ENCODE measurements around the gene GNB5.
"Not testable (repeated sequence)": the region's sequence is repeated elsewhere in the genome, so short reads cannot be mapped to it uniquely, and the experiment has no call there.

Gene GNB5

DNA sequence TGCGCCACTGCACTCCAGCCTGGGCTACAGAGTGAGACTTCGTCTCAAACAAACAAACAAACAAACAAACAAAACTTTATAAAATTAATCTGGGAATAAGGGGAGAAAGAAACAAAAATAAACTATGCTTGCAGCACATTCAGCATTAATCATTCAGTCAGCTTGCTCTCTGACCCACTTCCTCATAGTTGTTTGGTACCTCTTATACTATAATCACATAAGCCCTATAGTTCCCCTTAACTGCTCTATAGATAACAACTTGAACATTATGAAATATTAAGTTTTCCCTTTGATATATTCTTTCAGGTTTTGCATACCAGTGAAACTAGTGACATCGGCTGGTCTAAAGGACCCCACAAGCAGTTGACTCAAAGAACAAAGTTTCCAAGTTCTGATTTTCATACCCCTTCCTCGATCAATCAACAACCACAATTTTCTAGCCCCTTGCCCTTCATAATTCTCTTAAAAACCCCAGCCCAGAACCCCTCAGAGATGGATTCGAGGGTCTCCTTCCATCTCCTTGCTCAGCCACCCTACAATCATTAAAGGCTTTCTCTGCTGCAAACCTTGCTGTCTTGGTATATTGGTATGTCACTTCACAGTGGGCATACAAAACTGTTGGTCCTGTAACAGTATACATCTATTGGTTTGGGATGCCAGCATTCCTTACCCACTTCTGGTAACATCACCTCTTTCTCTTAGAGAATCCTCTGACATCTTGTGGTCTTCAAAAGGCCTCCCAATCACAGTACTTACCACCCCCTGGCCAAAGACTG is 105.0 kb downstream of the GNB5 start:
- DNase-seq, result no peak

DNA sequence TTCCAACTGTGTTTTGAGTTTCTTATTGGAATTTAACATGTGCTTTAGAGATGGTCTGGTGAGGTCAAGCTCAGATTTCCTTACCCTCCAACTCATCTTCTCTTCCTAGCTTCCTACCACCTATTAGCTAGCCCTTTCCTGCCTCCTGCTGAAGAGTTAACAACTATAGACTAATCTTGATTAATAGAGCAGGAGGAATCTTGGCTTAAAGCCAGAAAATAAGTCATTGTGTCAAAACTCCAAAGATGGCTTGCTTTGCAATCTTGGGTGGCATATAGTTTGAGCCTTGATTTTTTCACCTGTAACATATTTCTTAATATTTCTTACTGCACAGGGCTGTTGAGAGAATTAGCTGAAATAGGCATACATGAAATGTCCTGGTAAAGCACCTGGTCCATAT is 105.9 kb downstream of the GNB5 start:
- DNase-seq, result no peak

- DNase-seq, result no peak
Observed at GRCh38 chr15:52083603-52084002, 107.6 kb downstream of the GNB5 start.

DNA sequence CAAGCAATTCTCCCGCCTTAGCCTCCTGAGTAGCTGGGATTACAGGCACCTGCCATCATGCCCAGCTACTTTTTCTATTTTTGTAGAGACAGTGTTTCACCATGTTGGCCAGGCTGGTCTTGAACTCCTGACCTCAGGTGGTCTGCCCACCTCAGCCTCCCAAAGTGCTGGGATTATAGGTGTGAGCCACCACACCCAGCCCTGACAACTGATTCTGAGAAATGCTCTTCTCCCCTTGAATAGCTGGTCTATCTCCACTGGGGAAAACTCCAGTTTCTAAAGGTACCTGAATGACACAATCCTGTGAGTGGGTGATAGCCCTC is 108.2 kb downstream of the GNB5 start:
- DNase-seq, result not testable (repeated sequence)

GRCh38 chr15:52082197-52083036 is 108.8 kb downstream of the GNB5 start:
- DNase-seq, result no peak

DNA sequence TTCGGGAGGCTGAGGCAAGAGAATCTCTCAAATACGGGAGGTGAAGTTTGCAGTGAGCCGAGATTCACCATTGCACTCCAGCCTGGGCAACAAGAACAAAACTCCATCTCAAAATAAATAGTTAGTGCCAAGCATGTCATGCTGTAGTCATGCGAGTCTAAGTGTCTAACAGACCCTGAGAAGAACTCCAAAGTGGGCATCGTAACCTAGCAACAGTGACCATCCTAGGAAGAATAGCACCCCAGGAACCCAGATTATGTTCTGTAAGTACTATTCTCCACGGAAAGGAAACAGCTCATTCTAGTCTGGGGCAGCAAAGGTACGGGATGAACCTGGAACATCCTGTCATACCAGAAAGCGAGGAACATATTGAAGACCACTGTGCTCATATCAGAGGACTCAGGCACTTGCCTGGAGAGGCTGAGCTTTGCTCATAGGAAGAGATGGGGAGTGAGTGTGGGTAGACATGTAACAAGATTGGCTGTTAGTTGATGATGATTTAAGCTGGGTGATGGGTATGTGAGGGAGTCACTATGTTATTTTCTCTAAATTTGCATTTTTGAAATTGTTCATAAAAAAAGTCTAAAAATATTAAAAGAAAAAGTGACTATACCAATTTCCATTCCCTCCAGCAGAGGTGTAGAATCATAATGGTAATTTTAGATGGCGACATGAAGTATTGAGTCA is 110.3 kb downstream of the GNB5 start:
- no peak for DNase-seq

GRCh38 chr15:52080031-52080430 is 111.2 kb downstream of the GNB5 start:
- DNase-seq, result no peak

DNA sequence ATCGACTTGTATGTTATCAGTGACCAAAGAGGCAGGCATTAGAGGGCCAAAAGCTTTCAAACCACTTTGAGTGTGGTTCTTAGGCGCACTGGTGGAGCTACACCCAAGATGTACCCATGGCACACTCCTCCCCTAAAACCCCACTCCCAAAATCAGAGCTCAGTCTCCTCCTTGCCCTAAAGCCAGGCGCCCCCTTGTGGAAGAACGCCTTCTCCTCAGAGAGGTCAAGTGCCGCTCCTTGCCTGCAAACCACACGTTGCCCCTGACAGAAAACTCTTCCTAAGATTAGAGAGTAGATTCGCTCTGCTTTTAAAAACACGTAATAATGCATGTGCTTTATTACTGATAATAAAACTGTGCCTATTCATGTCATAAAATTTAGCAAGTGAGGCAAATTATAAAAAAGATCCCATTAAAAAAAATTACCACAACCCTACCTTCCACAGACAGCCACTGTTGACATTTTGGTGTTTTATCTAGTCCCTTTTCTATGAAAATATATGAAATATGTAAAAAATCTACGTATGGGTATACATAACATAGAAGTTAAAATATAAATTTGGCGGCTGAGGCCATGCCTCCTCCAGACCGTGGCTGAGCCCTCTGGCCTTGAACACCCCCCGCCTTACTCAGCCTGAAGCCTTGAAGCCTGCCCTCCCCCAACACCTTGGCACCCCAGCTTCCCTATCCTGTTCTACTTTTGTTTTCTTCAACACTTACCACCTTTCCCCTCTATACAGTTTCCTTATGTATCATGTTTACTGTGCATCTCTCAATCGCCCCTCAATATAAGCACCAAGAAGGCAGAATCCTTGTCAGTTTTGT is 112.1 kb downstream of the GNB5 start:
- DNase-seq, result peak; percentile 72

DNA sequence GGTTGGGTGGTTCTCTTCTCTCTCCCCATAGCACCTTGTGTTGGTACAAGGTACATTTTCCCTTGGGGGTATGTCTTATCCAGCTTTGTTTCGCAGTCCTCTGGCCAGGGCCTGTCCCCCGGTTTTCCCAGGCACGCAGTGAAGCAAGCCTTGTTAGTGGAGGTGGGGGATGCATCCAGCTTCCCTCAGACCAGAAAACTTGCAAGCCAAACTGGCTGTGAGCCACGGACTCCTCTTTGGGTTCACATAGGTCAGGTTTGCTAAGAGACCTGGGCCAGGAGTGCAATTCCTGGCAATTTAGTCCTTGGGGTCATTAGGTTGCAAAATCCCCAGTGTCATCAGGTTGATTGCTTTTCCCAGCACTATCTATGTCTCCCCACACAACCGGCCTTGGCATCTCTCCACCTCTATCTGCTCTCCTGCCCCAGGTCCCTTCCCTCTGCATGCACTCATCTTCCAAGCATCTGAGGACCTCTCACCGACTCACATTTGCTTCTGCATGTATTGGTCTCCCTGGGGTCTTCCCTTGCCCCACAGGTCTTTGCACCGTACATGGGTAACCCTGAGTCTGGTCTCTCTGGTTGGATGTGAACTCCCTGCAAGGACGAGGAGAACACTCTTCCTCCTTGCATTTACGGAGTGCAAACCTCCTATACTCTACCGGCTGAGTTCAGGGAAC is 112.9 kb downstream of the GNB5 start:
- no peak for DNase-seq

DNA sequence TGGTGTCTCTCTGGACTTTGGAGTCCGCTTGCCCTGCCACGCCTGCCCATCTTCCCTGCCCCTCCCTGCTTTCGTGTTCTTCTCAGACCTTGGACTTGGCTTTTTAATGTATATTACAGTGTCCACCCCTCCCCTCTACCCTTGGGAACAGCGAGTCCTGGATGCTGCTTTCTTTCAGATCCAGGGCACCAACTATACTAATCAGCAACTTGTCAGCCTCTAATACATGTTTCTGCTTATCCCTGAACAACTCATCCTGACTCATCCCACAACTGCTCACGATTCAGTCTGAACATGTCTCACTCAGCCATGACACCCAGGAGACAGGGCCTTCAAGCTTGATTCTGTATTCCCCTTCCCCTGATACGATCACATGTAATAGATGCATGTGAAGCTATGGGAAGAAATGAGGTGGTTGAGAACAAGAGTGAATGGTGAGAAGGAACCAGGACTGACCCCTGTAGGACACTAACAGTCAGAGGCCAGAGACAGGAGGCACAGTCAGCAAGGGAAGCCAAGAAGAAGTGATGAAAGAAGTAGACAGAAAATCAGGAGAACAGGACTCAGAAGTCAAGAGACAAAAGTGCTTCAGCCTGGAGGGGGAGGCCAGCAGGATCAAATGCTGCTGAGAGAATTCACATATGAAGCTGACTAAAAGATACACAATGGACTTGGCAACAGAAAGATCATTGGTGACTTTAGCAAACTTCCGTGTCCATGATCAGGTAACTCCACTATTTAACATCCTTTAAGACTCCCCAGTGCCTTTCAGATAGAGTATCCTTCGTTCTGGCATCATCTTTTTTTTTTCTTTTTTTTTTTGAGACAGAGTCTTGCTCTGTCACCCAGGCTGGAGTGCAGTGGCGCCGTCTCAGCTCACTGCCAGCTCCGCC is 114.1 kb downstream of the GNB5 start:
- no peak for DNase-seq

GRCh38 chr15:52071570-52071969 is 119.6 kb downstream of the GNB5 start:
- DNase-seq, result no peak

DNA sequence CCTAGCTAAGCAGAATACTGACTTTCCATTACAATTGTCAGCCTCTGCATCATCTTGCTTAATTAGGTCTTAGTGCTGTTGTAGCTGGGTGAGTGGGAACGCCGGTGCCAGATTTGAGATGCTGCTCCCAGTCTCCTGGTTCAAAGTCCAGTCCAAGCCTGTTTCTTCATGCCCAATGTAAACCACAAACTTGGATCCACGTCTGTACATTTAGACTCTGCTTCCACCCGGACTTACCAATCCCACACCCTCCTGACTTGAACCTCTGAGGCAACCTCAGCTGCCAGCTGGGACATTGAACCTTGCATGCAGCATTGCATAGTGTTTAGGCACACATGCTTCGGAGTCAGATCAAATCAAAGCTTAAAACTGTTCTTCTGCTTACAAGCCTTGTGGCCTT is 121.6 kb downstream of the GNB5 start:
- DNase-seq, result no peak

GRCh38 chr15:52068004-52068615 is 123.1 kb downstream of the GNB5 start:
- no peak for DNase-seq

DNA sequence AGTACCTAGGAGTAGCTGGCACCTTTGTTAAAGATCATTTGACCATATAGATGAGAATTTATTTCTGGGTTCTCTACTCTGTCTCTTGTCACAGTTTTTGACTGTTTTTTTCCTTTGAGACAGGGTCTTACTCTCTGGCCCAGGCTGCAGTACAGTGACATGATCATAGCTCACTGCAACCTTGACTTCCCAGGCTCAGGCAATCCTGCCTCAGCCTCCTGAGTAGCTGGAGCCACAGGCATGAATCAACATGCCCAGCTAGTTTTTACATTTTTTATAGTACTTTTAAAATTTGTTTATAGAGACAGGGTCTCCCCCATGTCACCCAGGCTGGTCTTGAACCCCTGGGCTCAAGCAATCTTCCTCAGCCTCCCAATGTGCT is 123.7 kb downstream of the GNB5 start:
- no peak for DNase-seq

GRCh38 chr15:52066842-52067544 is 124.2 kb downstream of the GNB5 start:
- no peak for DNase-seq

Measured in CD4-positive, alpha-beta T cell treated with Interleukin-15 for 1 hour (primary cell).